Ishikawa (cell line): ENCODE measurements around the gene PRRC2A.

Experiments used
- CEBPB ChIP-seq: IDR thresholded peaks from 2 replicates; pipeline ENCODE4 v1.6.1; 2012
- CREB1 ChIP-seq: IDR thresholded peaks from 2 replicates; pipeline ENCODE4 v1.6.1; 2012; ENCODE audit warnings: low read depth
- EP300 ChIP-seq: IDR thresholded peaks from 2 replicates; pipeline ENCODE4 v1.6.1; 2012; ENCODE audit warnings: borderline replicate concordance
- FOXM1 ChIP-seq: IDR thresholded peaks from 2 replicates; pipeline ENCODE4 v1.6.1; 2012; ENCODE audit warnings: low read depth, borderline replicate concordance
- NFIC ChIP-seq: IDR thresholded peaks from 2 replicates; pipeline ENCODE4 v1.6.1; 2012
- RAD21 ChIP-seq: IDR thresholded peaks from 2 replicates; pipeline ENCODE4 v1.6.1; 2012; ENCODE audit warnings: low read depth
- TAF1 ChIP-seq: IDR thresholded peaks from 2 replicates; pipeline ENCODE4 v1.6.1; 2012; ENCODE audit warnings: low read depth, mild to moderate bottlenecking
- YY1 ChIP-seq: IDR thresholded peaks from 2 replicates; pipeline ENCODE4 v1.6.1; 2012; ENCODE audit warnings: low read depth
- TF ChIP-seq, protein P1 (sequence below): IDR thresholded peaks from 2 replicates; pipeline ENCODE4 v1.6.1; 2012
- TF ChIP-seq, protein P2 (sequence below): IDR thresholded peaks from 2 replicates; pipeline ENCODE4 v1.6.1; 2012
- TF ChIP-seq, protein P3 (sequence below): IDR thresholded peaks from 2 replicates; pipeline ENCODE4 v1.6.1; 2012; ENCODE audit warnings: low read depth, mild to moderate bottlenecking

DNA sequence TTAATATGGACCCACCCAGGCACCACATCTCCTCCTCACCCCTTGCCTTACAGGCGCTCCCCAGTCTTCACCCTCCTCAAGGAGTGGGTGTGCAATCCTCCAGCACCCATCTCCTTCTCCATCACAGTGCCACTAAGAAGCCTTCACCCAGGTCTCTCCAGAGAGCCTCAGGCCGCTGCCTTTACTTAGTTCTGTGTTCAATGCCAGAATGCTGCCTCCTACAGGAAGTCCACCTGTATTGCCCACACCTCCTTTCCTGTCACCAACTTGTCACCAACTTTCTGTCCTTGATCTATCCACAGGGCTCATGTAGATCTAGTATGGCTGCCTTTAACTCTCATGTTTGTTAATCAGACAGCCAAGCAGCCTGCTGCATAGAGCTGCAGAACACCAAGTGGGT is 35.0 kb upstream of the PRRC2A start:
- TF ChIP-seq, protein P1, sequence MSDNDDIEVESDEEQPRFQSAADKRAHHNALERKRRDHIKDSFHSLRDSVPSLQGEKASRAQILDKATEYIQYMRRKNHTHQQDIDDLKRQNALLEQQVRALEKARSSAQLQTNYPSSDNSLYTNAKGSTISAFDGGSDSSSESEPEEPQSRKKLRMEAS: no peak
- TF ChIP-seq EP300 (no peak), CREB1 (no peak), CEBPB (no peak), RAD21 (no peak), TAF1 (no peak), NFIC (no peak), YY1 (no peak), FOXM1 (no peak)
- TF ChIP-seq, protein P2, sequence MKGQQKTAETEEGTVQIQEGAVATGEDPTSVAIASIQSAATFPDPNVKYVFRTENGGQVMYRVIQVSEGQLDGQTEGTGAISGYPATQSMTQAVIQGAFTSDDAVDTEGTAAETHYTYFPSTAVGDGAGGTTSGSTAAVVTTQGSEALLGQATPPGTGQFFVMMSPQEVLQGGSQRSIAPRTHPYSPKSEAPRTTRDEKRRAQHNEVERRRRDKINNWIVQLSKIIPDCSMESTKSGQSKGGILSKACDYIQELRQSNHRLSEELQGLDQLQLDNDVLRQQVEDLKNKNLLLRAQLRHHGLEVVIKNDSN: no peak
- TF ChIP-seq, protein P3, sequence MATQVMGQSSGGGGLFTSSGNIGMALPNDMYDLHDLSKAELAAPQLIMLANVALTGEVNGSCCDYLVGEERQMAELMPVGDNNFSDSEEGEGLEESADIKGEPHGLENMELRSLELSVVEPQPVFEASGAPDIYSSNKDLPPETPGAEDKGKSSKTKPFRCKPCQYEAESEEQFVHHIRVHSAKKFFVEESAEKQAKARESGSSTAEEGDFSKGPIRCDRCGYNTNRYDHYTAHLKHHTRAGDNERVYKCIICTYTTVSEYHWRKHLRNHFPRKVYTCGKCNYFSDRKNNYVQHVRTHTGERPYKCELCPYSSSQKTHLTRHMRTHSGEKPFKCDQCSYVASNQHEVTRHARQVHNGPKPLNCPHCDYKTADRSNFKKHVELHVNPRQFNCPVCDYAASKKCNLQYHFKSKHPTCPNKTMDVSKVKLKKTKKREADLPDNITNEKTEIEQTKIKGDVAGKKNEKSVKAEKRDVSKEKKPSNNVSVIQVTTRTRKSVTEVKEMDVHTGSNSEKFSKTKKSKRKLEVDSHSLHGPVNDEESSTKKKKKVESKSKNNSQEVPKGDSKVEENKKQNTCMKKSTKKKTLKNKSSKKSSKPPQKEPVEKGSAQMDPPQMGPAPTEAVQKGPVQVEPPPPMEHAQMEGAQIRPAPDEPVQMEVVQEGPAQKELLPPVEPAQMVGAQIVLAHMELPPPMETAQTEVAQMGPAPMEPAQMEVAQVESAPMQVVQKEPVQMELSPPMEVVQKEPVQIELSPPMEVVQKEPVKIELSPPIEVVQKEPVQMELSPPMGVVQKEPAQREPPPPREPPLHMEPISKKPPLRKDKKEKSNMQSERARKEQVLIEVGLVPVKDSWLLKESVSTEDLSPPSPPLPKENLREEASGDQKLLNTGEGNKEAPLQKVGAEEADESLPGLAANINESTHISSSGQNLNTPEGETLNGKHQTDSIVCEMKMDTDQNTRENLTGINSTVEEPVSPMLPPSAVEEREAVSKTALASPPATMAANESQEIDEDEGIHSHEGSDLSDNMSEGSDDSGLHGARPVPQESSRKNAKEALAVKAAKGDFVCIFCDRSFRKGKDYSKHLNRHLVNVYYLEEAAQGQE: no peak
